HEK293 (cell line): ENCODE measurements around the gene ACR.

Source experiments
- ZFP41 ChIP-seq: fragments of 450-650 bp; formaldehyde crosslinking; IDR thresholded peaks from 2 replicates; pipeline ENCODE4 v1.5.1; 2016; ENCODE audit warnings: missing biosample characterization, missing genetic modification characterization, borderline replicate concordance
- ZNF133 ChIP-seq: fragments of 450-650 bp; formaldehyde crosslinking; IDR thresholded peaks from 2 replicates; pipeline ENCODE4 v1.5.1; 2016; ENCODE audit warnings: missing biosample characterization, missing genetic modification characterization
- ZNF19 ChIP-seq: fragments of 450-650 bp; formaldehyde crosslinking; IDR thresholded peaks from 2 replicates; pipeline ENCODE4; 2016; ENCODE audit warnings: missing biosample characterization, missing genetic modification characterization, low read depth
- ZNF670 ChIP-seq: fragments of 450-650 bp; formaldehyde crosslinking; IDR thresholded peaks from 2 replicates; pipeline ENCODE4 v1.5.1; 2016; ENCODE audit warnings: missing biosample characterization, missing genetic modification characterization, low read depth
- ZSCAN23 ChIP-seq: fragments of 450-650 bp; formaldehyde crosslinking; IDR thresholded peaks from 2 replicates; pipeline ENCODE4 v1.5.1; 2016; ENCODE audit warnings: missing biosample characterization, missing genetic modification characterization
- TF ChIP-seq, protein P1 (sequence below): fragments of 450-650 bp; formaldehyde crosslinking; IDR thresholded peaks from 2 replicates; pipeline ENCODE4 v1.5.1; 2016; ENCODE audit warnings: missing biosample characterization, missing genetic modification characterization, borderline replicate concordance
- TF ChIP-seq, protein P2 (sequence below): fragments of 450-650 bp; formaldehyde crosslinking; IDR thresholded peaks from 2 replicates; pipeline ENCODE4 v1.5.1; 2016; ENCODE audit warnings: missing biosample characterization, missing genetic modification characterization

- TF ChIP-seq ZNF133 (tag by site-specific recombination) = no peak
- TF ChIP-seq ZSCAN23 (tag by site-specific recombination) = no peak
- TF ChIP-seq, protein P1, sequence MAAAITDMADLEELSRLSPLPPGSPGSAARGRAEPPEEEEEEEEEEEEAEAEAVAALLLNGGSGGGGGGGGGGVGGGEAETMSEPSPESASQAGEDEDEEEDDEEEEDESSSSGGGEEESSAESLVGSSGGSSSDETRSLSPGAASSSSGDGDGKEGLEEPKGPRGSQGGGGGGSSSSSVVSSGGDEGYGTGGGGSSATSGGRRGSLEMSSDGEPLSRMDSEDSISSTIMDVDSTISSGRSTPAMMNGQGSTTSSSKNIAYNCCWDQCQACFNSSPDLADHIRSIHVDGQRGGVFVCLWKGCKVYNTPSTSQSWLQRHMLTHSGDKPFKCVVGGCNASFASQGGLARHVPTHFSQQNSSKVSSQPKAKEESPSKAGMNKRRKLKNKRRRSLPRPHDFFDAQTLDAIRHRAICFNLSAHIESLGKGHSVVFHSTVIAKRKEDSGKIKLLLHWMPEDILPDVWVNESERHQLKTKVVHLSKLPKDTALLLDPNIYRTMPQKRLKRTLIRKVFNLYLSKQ (tag by site-specific recombination) = no peak
- TF ChIP-seq, protein P2, sequence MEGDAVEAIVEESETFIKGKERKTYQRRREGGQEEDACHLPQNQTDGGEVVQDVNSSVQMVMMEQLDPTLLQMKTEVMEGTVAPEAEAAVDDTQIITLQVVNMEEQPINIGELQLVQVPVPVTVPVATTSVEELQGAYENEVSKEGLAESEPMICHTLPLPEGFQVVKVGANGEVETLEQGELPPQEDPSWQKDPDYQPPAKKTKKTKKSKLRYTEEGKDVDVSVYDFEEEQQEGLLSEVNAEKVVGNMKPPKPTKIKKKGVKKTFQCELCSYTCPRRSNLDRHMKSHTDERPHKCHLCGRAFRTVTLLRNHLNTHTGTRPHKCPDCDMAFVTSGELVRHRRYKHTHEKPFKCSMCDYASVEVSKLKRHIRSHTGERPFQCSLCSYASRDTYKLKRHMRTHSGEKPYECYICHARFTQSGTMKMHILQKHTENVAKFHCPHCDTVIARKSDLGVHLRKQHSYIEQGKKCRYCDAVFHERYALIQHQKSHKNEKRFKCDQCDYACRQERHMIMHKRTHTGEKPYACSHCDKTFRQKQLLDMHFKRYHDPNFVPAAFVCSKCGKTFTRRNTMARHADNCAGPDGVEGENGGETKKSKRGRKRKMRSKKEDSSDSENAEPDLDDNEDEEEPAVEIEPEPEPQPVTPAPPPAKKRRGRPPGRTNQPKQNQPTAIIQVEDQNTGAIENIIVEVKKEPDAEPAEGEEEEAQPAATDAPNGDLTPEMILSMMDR (tag by site-specific recombination) = no peak
- TF ChIP-seq ZFP41 (tag by site-specific recombination) = no peak
- no peak for TF ChIP-seq ZNF19 (tag by site-specific recombination)
- TF ChIP-seq ZNF670 = no peak
Observed at GRCh38 chr22:50739894-50740293, 1.9 kb downstream of the ACR start.
